WTC11 (cell line): ENCODE measurements around the gene KLK11. TPM values are rescaled to one million over a fixed set of nuclear protein-coding genes. Genes with fewer than 3 reads are reported as not detected.

Source experiments
- ATAC-seq: fragments of 200-7000 bp; cut with Tn5 transposase; 2 replicates; pipeline ENCODE4 v1.10.0; 2021; ENCODE audit warnings: mild to moderate bottlenecking, moderate library complexity
- CTCF ChIA-PET: fragments of 300-600 bp; sonication (Branson Sonifier 250); formaldehyde crosslinking; loops from one replicate; lab custom pipeline; 2021; ENCODE audit warnings: antibody characterized with exemption; lab: Charles Lee
- POLR2A ChIA-PET: fragments of 350-600 bp; sonication (Branson Sonifier 250); formaldehyde crosslinking; loops from one replicate; lab custom pipeline; 2021; ENCODE audit warnings: antibody characterized with exemption; lab: Charles Lee
- DNase-seq: peaks from one replicate; pipeline ENCODE4 v3.0.0; 2021; ENCODE audit warnings: low spot score
- H3K27ac Mint-ChIP-seq: 2 replicates; pipeline ENCODE4 v1.8.0; 2021; ENCODE audit warnings: mixed read lengths
- H3K27me3 Mint-ChIP-seq: 2 replicates; pipeline ENCODE4 v1.8.0; 2021; ENCODE audit warnings: low read depth, mild to moderate bottlenecking, moderate library complexity, mixed read lengths
- H3K36me3 Mint-ChIP-seq: 2 replicates; pipeline ENCODE4 v1.8.0; 2021; ENCODE audit warnings: mixed read lengths
- H3K4me1 Mint-ChIP-seq: 2 replicates; pipeline ENCODE4 v1.8.0; 2022; ENCODE audit warnings: mixed read lengths
- H3K4me3 Mint-ChIP-seq: 2 replicates; pipeline ENCODE4 v1.8.0; 2021; ENCODE audit warnings: mild to moderate bottlenecking, moderate library complexity, mixed read lengths
- H3K9me3 Mint-ChIP-seq: 2 replicates; pipeline ENCODE4 v1.8.0; 2021; ENCODE audit warnings: mixed read lengths
- AR ChIP-seq: fragments of 250-450 bp; sonication (Bioruptor Pico); IDR thresholded peaks from 2 replicates; pipeline ENCODE4 v1.9.0; 2021; ENCODE audit warnings: mild to moderate bottlenecking
- CDX4 ChIP-seq: fragments of 250-450 bp; sonication (Bioruptor Pico); IDR thresholded peaks from 2 replicates; pipeline ENCODE4 v1.9.0; 2021; ENCODE audit warnings: moderate library complexity, mild to moderate bottlenecking, inconsistent platforms, borderline replicate concordance
- CTCF ChIP-seq: fragments of 200-600 bp; IDR thresholded peaks from 2 replicates; pipeline ENCODE4 v1.8.0; 2022; ENCODE audit warnings: antibody characterized with exemption
- ESRRA ChIP-seq: sonication (generic); formaldehyde crosslinking; IDR thresholded peaks from 2 replicates; pipeline ENCODE4 v1.8.1; 2022; ENCODE audit warnings: mild to moderate bottlenecking, missing genetic modification reagents, borderline replicate concordance
- ETV6 ChIP-seq: sonication (generic); formaldehyde crosslinking; IDR thresholded peaks from 2 replicates; pipeline ENCODE4 v1.8.1; 2022; ENCODE audit warnings: mild to moderate bottlenecking, missing genetic modification reagents
- FOXJ3 ChIP-seq: sonication (generic); formaldehyde crosslinking; IDR thresholded peaks from 2 replicates; pipeline ENCODE4 v1.9.0; 2021; ENCODE audit warnings: missing genetic modification reagents, mild to moderate bottlenecking, borderline replicate concordance
- FOXP1 ChIP-seq: sonication (generic); formaldehyde crosslinking; IDR thresholded peaks from 2 replicates; pipeline ENCODE4 v1.8.0; 2022; ENCODE audit warnings: missing genetic modification reagents, mild to moderate bottlenecking, moderate library complexity, borderline replicate concordance
- GABPB1 ChIP-seq: sonication (generic); formaldehyde crosslinking; IDR thresholded peaks from 2 replicates; pipeline ENCODE4 v1.8.1; 2023; ENCODE audit warnings: mild to moderate bottlenecking, missing genetic modification reagents
- HMGA2 ChIP-seq: fragments of 250-450 bp; sonication (Bioruptor Pico); IDR thresholded peaks from 2 replicates; pipeline ENCODE4 v1.4.0; 2021; ENCODE audit warnings: mild to moderate bottlenecking, moderate library complexity
- IRF2 ChIP-seq: sonication (generic); formaldehyde crosslinking; IDR thresholded peaks from 2 replicates; pipeline ENCODE4 v1.8.0; 2022; ENCODE audit warnings: low read depth, missing genetic modification reagents, borderline replicate concordance
- MXD4 ChIP-seq: fragments of 250-450 bp; sonication (Bioruptor Pico); IDR thresholded peaks from 2 replicates; pipeline ENCODE4 v1.8.0; 2021; ENCODE audit warnings: mild to moderate bottlenecking, moderate library complexity, borderline replicate concordance
- MYBL2 ChIP-seq: sonication (generic); formaldehyde crosslinking; IDR thresholded peaks from 2 replicates; pipeline ENCODE4 v1.8.1; 2023; ENCODE audit warnings: mild to moderate bottlenecking, moderate library complexity, missing genetic modification reagents
- NFATC4 ChIP-seq: fragments of 250-450 bp; sonication (Bioruptor Pico); IDR thresholded peaks from 2 replicates; pipeline ENCODE4 v1.9.0; 2021; ENCODE audit warnings: mild to moderate bottlenecking
- NR1H2 ChIP-seq: sonication (generic); formaldehyde crosslinking; IDR thresholded peaks from 2 replicates; pipeline ENCODE4 v1.9.0; 2021; ENCODE audit warnings: mild to moderate bottlenecking, moderate library complexity, missing genetic modification reagents
- PREB ChIP-seq: sonication (generic); formaldehyde crosslinking; IDR thresholded peaks from 2 replicates; pipeline ENCODE4 v1.8.1; 2022; ENCODE audit warnings: mild to moderate bottlenecking, missing genetic modification reagents, moderate library complexity, borderline replicate concordance
- ZBTB21 ChIP-seq: sonication (generic); formaldehyde crosslinking; IDR thresholded peaks from 2 replicates; pipeline ENCODE4 v1.8.1; 2023; ENCODE audit warnings: mild to moderate bottlenecking, missing genetic modification reagents, borderline replicate concordance
- ZNF121 ChIP-seq: sonication (generic); formaldehyde crosslinking; IDR thresholded peaks from 2 replicates; pipeline ENCODE4 v1.8.0; 2023; ENCODE audit warnings: missing genetic modification reagents
- ZNF317 ChIP-seq: sonication (generic); formaldehyde crosslinking; IDR thresholded peaks from 2 replicates; pipeline ENCODE4 v1.8.1; 2023; ENCODE audit warnings: low read depth, mild to moderate bottlenecking, moderate library complexity, missing genetic modification reagents, borderline replicate concordance
- ZNF423 ChIP-seq: fragments of 250-450 bp; sonication (Bioruptor Pico); IDR thresholded peaks from 2 replicates; pipeline ENCODE4 v2.1.2; 2022; ENCODE audit warnings: mild to moderate bottlenecking, moderate library complexity
- total RNA-seq: library from RNA; stranded (reverse); gene quantifications from 3 replicates; pipeline ENCODE4 v1.2.3, GENCODE V29; 2021
- TF ChIP-seq, protein P1 (sequence below): sonication (generic); formaldehyde crosslinking; IDR thresholded peaks from 2 replicates; pipeline ENCODE4 v1.8.1; 2023; ENCODE audit warnings: mild to moderate bottlenecking, missing genetic modification reagents, moderate library complexity
- TF ChIP-seq, protein P2 (sequence below): sonication (generic); formaldehyde crosslinking; IDR thresholded peaks from 2 replicates; pipeline ENCODE4 v1.8.1; 2023; ENCODE audit warnings: mild to moderate bottlenecking, missing genetic modification reagents
- TF ChIP-seq, protein P3 (sequence below): fragments of 250-450 bp; sonication (Bioruptor Pico); IDR thresholded peaks from 2 replicates; pipeline ENCODE4 v2.1.2; 2022; ENCODE audit warnings: mild to moderate bottlenecking, moderate library complexity

KLK11 gene
- total RNA-seq, 1 experiment from 2014 or later, result 0.55 TPM

DNA sequence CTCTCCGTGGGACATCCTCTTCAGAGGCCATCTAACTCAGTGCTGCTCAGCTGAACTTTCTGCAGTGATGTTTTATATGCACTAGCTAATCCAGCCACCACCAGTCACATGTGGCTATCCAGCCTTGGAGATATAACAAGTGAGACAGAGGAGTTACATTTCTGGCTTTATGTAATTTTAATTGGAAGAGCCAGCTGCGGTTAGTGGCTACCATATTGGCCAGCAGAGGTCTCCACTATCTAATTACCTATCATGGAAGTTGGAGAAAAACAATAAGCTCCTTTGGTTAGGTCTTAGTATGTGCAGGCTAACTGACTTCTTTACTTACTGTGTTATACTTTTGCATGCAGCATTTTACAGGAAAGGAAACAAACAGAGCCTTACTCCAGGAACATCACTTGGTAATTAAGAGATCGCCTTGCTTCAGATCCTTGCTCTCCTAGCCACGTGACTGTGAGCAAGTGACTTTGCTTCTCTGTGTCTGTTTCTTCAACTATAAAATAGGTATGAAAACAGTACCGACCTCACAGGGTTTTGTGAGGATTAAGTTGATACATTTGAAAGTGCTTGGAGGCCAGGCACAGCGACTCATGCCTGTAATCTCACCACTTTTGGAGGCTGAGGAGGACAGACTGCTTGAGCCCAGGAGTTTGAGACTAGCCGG lies 5.3 kb downstream of the KLK11 start:
- no peaks in the 10 kb centered on the region for H3K9me3 Mint-ChIP-seq
- CTCF ChIA-PET, result interaction anchor here (0.6 to 8.5 kb wide), 35 partner anchors 11 to 1646 kb away, joined by 3 to 347 read pairs (median 4); partner anchors contain the start of genes CLEC11A, KLK12, KLK13 and KLK7
- POLR2A ChIA-PET, result interaction anchor here (0.5 to 1.1 kb wide), 7 partner anchors 8 to 112 kb away, joined by 3 to 4 read pairs (median 3); no protein-coding TSS in a partner anchor
- peaks cover 45% of the 10 kb centered on the region for H3K27me3 Mint-ChIP-seq
- H3K4me3 Mint-ChIP-seq, result no peak overlapping the region
- no peaks in the 10 kb centered on the region for H3K36me3 Mint-ChIP-seq
- no peak overlapping the region for H3K27ac Mint-ChIP-seq
- H3K4me1 Mint-ChIP-seq, result peaks cover 38% of the 10 kb centered on the region
- DNase-seq (no peak), ATAC-seq (peak; percentile 11; the same call in 1 of the 2 replicates)
- no peak for TF ChIP-seq ETV6 (CRISPR knock-in tag)
- TF ChIP-seq, protein P1, sequence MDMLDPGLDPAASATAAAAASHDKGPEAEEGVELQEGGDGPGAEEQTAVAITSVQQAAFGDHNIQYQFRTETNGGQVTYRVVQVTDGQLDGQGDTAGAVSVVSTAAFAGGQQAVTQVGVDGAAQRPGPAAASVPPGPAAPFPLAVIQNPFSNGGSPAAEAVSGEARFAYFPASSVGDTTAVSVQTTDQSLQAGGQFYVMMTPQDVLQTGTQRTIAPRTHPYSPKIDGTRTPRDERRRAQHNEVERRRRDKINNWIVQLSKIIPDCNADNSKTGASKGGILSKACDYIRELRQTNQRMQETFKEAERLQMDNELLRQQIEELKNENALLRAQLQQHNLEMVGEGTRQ (CRISPR knock-in tag), result 0 out of 2 replicates have a peak, but pooled peaks have one; percentile 24
- peak; percentile 47 for TF ChIP-seq CTCF
- TF ChIP-seq MYBL2 (CRISPR knock-in tag), result no peak
- TF ChIP-seq, protein P2, sequence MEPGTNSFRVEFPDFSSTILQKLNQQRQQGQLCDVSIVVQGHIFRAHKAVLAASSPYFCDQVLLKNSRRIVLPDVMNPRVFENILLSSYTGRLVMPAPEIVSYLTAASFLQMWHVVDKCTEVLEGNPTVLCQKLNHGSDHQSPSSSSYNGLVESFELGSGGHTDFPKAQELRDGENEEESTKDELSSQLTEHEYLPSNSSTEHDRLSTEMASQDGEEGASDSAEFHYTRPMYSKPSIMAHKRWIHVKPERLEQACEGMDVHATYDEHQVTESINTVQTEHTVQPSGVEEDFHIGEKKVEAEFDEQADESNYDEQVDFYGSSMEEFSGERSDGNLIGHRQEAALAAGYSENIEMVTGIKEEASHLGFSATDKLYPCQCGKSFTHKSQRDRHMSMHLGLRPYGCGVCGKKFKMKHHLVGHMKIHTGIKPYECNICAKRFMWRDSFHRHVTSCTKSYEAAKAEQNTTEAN (CRISPR knock-in tag), result no peak
- no peak for TF ChIP-seq NR1H2 (CRISPR knock-in tag)

DNA sequence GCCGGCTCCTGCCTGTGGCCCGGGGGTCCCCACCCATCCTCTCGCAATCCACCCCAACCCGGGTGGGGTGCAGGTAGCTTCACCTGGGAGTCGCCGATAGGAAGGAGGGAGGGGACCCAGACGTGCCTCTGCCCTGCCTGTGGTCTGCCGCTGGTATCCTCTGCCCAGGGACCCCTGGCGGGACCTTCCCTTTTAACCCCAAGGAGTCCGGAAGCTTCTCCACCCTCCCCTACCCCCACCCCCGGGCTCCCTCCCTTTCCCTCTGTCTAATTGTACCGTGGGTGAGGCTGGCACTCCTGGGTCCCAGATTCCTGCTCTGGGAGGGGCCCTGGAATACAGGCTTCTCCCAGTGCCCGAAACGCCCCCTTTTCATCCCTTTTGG lies 6.9 kb downstream of the KLK11 start, which contains the start of gene KLK10:
Gene KLK10, minus strand, starts transcription at position 166 of the 382 bp plus-strand sequence. CDS start 579 bp downstream, outside the sequence.
- TF ChIP-seq FOXP1 (CRISPR knock-in tag), result no peak
- TF ChIP-seq IRF2, result no peak
- TF ChIP-seq AR (CRISPR knock-in tag), result no peak
- no peak for TF ChIP-seq HMGA2
- TF ChIP-seq ZBTB21 (CRISPR knock-in tag), result no peak
- no peak for TF ChIP-seq ZNF423
- no peak for TF ChIP-seq PREB (CRISPR knock-in tag)
- no peak for TF ChIP-seq ZNF121 (CRISPR knock-in tag)
- no peak for TF ChIP-seq ZNF317 (CRISPR knock-in tag)
- no peak for TF ChIP-seq FOXJ3
- no peak for TF ChIP-seq ESRRA (CRISPR knock-in tag)
- no peak for TF ChIP-seq MXD4 (CRISPR knock-in tag)
- TF ChIP-seq GABPB1 (CRISPR knock-in tag), result no peak
- TF ChIP-seq, protein P3, sequence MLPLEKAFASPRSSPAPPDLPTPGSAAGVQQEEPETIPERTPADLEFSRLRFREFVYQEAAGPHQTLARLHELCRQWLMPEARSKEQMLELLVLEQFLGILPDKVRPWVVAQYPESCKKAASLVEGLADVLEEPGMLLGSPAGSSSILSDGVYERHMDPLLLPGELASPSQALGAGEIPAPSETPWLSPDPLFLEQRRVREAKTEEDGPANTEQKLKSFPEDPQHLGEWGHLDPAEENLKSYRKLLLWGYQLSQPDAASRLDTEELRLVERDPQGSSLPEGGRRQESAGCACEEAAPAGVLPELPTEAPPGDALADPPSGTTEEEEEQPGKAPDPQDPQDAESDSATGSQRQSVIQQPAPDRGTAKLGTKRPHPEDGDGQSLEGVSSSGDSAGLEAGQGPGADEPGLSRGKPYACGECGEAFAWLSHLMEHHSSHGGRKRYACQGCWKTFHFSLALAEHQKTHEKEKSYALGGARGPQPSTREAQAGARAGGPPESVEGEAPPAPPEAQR (CRISPR knock-in tag), result no peak
- no peak for TF ChIP-seq NFATC4 (CRISPR knock-in tag)
- TF ChIP-seq CDX4, result no peak
- TF ChIP-seq, all 79 proteins: peak for 0
- ATAC-seq (no peak), DNase-seq (no peak)
- Mint-ChIP-seq H3K36me3 (no peaks in the 10 kb centered on the region), H3K4me3 (peak within 1 kb of the TSS; percentile 89), H3K4me1 (peaks cover 24% of the 10 kb centered on the region), H3K9me3 (no peaks in the 10 kb centered on the region), H3K27me3 (peaks cover 49% of the 10 kb centered on the region), H3K27ac (peak within 1 kb of the TSS; percentile 3; the same call in 1 of the 2 replicates)
- ChIA-PET POLR2A (interaction anchor here (0.6 to 1.0 kb wide), 3 partner anchors 15 to 412 kb away, joined by 3 to 4 read pairs (median 3); partner anchors contain the start of genes KLK12 and KLK13), CTCF (interaction anchor here (0.6 to 8.5 kb wide), 11 partner anchors 18 to 350 kb away, joined by 3 to 347 read pairs (median 5); partner anchors contain the start of genes KLK13 and KLK8)
